MCF 10A (cell line): Measurements from ENCODE around the gene S100A7A. TPM values are rescaled to one million over a fixed set of nuclear protein-coding genes. Genes with fewer than 3 reads are reported as not detected.

Experiments
- BruUV-seq: library from RNA; stranded (reverse); fragments of 400-500 nt; replicated peaks from 2 replicates; lab custom pipeline; 2021; lab: Mats Ljungman, UMichigan
- CTCF ChIA-PET: fragments of 300-600 bp; sonication (Branson Sonifier 250); formaldehyde crosslinking; extraction: SDS; loops from one replicate; lab custom pipeline; 2021; ENCODE audit warnings: antibody characterized with exemption, inconsistent platforms; lab: Yijun Ruan, JAX
- POLR2A ChIA-PET: fragments of 300-600, 350-650 bp; sonication (Branson Sonifier 250); formaldehyde crosslinking; extraction: SDS; loops from one replicate; lab custom pipeline; 2020; ENCODE audit warnings: antibody characterized with exemption, inconsistent platforms; lab: Yijun Ruan, JAX
- DNase-seq: peaks from one replicate; pipeline ENCODE4 v3.0.0-alpha.2; 2018; ENCODE audit not compliant: unreplicated experiment
- H3K27ac Mint-ChIP-seq: one replicate; pipeline ENCODE4 v1.8.0; 2022; ENCODE audit warnings: mild to moderate bottlenecking, low read depth, mixed read lengths; ENCODE audit not compliant: unreplicated experiment
- H3K27me3 Mint-ChIP-seq: one replicate; pipeline ENCODE4 v1.8.0; 2022; ENCODE audit warnings: mixed read lengths; ENCODE audit not compliant: insufficient read depth, unreplicated experiment
- H3K36me3 Mint-ChIP-seq: one replicate; pipeline ENCODE4 v1.8.0; 2022; ENCODE audit warnings: mild to moderate bottlenecking, moderate library complexity, mixed read lengths; ENCODE audit not compliant: insufficient read depth, unreplicated experiment
- H3K4me1 Mint-ChIP-seq: one replicate; pipeline ENCODE4 v1.8.0; 2022; ENCODE audit warnings: mixed read lengths; ENCODE audit not compliant: insufficient read depth, unreplicated experiment
- H3K4me3 Mint-ChIP-seq: one replicate; pipeline ENCODE4 v1.8.0; 2022; ENCODE audit warnings: mild to moderate bottlenecking, moderate library complexity, mixed read lengths; ENCODE audit not compliant: unreplicated experiment
- H3K9me3 Mint-ChIP-seq: one replicate; pipeline ENCODE4 v1.8.0; 2022; ENCODE audit warnings: mixed read lengths; ENCODE audit not compliant: unreplicated experiment
- CTCF ChIP-seq: fragments of 200-600 bp; IDR thresholded peaks from one replicate; pipeline ENCODE4 v1.8.0; 2022; ENCODE audit warnings: antibody characterized with exemption, mild to moderate bottlenecking; ENCODE audit not compliant: unreplicated experiment
- intact Hi-C: fragments of 100-400 bp; cut with micrococcal nuclease; formaldehyde crosslinking; loops from 2 replicates; pipeline ENCODE4 v1.14.1; 2022
- total RNA-seq: library from RNA; stranded (reverse); gene quantifications from 2 replicates; pipeline ENCODE4 v1.2.3, GENCODE V29; 2022

S100A7A gene
- total RNA-seq, 1 experiment from 2014 or later = not detected

GRCh38 chr1:153437236-153437635 lies 20.9 kb downstream of the S100A7A start:
- BruUV-seq = no TSS peak
- ChIA-PET POLR2A (interaction anchor here (0.6 kb wide), 1 partner anchor 152 kb away, joined by 3 read pairs; no protein-coding TSS in a partner anchor), CTCF (no interaction called here)
- Mint-ChIP-seq H3K27ac (no peak overlapping the region), H3K4me1 (no peaks in the 10 kb centered on the region), H3K27me3 (peaks cover 67% of the 10 kb centered on the region), H3K9me3 (no peaks in the 10 kb centered on the region), H3K36me3 (no peaks in the 10 kb centered on the region), H3K4me3 (no peak overlapping the region)
- intact Hi-C loops = no loop called here
- TF ChIP-seq CTCF = no peak
- no peak for DNase-seq

GRCh38 chr1:153438599-153438998 lies 22.3 kb downstream of the S100A7A start:
- no peak overlapping the region for H3K4me3 Mint-ChIP-seq
- H3K27me3 Mint-ChIP-seq = peaks cover 61% of the 10 kb centered on the region
- H3K36me3 Mint-ChIP-seq = no peaks in the 10 kb centered on the region
- DNase-seq = no peak
- H3K27ac Mint-ChIP-seq = no peak overlapping the region
- H3K9me3 Mint-ChIP-seq = no peaks in the 10 kb centered on the region
- POLR2A ChIA-PET = no interaction called here
- H3K4me1 Mint-ChIP-seq = no peaks in the 10 kb centered on the region
- CTCF ChIA-PET = no interaction called here
- no TSS peak for BruUV-seq
- intact Hi-C loops = no loop called here
- no peak for TF ChIP-seq CTCF

GRCh38 chr1:153439273-153439672 lies 23.0 kb downstream of the S100A7A start:
- intact Hi-C loops = no loop called here
- Mint-ChIP-seq H3K27ac (no peak overlapping the region), H3K4me1 (no peaks in the 10 kb centered on the region), H3K36me3 (no peaks in the 10 kb centered on the region), H3K4me3 (no peak overlapping the region), H3K27me3 (peaks cover 61% of the 10 kb centered on the region), H3K9me3 (no peaks in the 10 kb centered on the region)
- TF ChIP-seq CTCF = no peak
- ChIA-PET POLR2A (no interaction called here), CTCF (interaction anchor here (1.6 to 3.0 kb wide), 2 partner anchors 56 to 86 kb away, joined by 4 to 18 read pairs; no protein-coding TSS in a partner anchor)
- no TSS peak for BruUV-seq
- DNase-seq = no peak

- ChIA-PET POLR2A (interaction anchor here (0.7 to 0.9 kb wide), 2 partner anchors 84 to 88 kb away, joined by 3 read pairs; partner anchors contain the start of gene S100A9), CTCF (interaction anchor here (0.5 to 3.0 kb wide), 2 partner anchors 54 to 88 kb away, joined by 3 to 18 read pairs; no protein-coding TSS in a partner anchor)
- DNase-seq = no peak
- no peaks in the 10 kb centered on the region for H3K4me1 Mint-ChIP-seq
- no peaks in the 10 kb centered on the region for H3K9me3 Mint-ChIP-seq
- H3K4me3 Mint-ChIP-seq = no peak overlapping the region
- BruUV-seq = no TSS peak
- intact Hi-C loops = no loop called here
- no peaks in the 10 kb centered on the region for H3K36me3 Mint-ChIP-seq
- H3K27me3 Mint-ChIP-seq = peaks cover 61% of the 10 kb centered on the region
- no peak overlapping the region for H3K27ac Mint-ChIP-seq
- TF ChIP-seq CTCF = no peak
Observed at GRCh38 chr1:153441238-153441755, 25.0 kb downstream of the S100A7A start.
